Transverse colon (tissue), 4 donors: Measurements from ENCODE around the gene ATAD3C. TPM values are rescaled to one million over a fixed set of nuclear protein-coding genes. Genes with fewer than 3 reads are reported as not detected.

Experiments
- DNase-seq: peaks from one replicate; pipeline ENCODE4 v3.0.0-alpha.2; 2019
- H3K27ac ChIP-seq, 4 donors: fragments of 200-600 bp; sonication (generic); 2 replicates each; pipeline ENCODE4 v1.5.1; 2016 to 2018; ENCODE audit warnings: inconsistent platforms in 4 of 4
- H3K27me3 ChIP-seq: fragments of 200-600 bp; sonication (generic); 2 replicates; pipeline ENCODE4 v1.5.1; 2017; ENCODE audit warnings: inconsistent platforms
- H3K36me3 ChIP-seq, 4 donors: fragments of 200-600 bp; sonication (generic); 2 replicates each; pipeline ENCODE4 v1.5.1; 2017 to 2019; ENCODE audit warnings: inconsistent platforms in 4 of 4
- H3K4me1 ChIP-seq, 4 donors: fragments of 200-600 bp; sonication (generic); 2 replicates each; pipeline ENCODE4 v1.5.1; 2017 to 2020; ENCODE audit warnings: inconsistent platforms in 4 of 4
- H3K4me3 ChIP-seq, 4 donors: fragments of 200-600 bp; sonication (generic); 1 replicate in 1 of 4; 2 replicates in 3 of 4; pipeline versions ENCODE4 v1.5.1 to v1.6.1; 2017 to 2019; ENCODE audit warnings: inconsistent platforms in 4 of 4
- H3K9me3 ChIP-seq, 2 donors: fragments of 200-600 bp; sonication (generic); 2 replicates each; pipeline ENCODE4 v1.5.1; 2017 to 2019; ENCODE audit warnings: inconsistent platforms in 2 of 2
- CTCF ChIP-seq, 5 experiments: fragments of 200-600 bp in 3 of 5; fragments of 450-650 bp in 2 of 5; sonication (generic) in 3 of 5; IDR thresholded peaks; 1 replicate in 2 of 5; 2 replicates in 3 of 5; pipeline ENCODE4 v1.5.1; 2016 to 2017; ENCODE audit warnings: antibody characterized with exemption in 5 of 5, inconsistent platforms in 3 of 5, mild to moderate bottlenecking in 2 of 5, moderate library complexity in 1 of 5
- EP300 ChIP-seq: sonication (generic); formaldehyde crosslinking; IDR thresholded peaks from one replicate; pipeline ENCODE4 v1.6.1; 2017; ENCODE audit warnings: antibody characterized with exemption, low read depth
- POLR2A ChIP-seq: fragments of 450-650 bp; IDR thresholded peaks from one replicate; pipeline ENCODE4 v1.6.1; 2016; ENCODE audit warnings: antibody characterized with exemption, mild to moderate bottlenecking, moderate library complexity
- POLR2AphosphoS5 ChIP-seq, 3 donors: sonication (generic); formaldehyde crosslinking; IDR thresholded peaks; one replicate each; pipeline ENCODE4 v1.6.1; 2016; ENCODE audit warnings: antibody characterized with exemption in 3 of 3
- WGBS, 2 donors: methylation state at CpG; one replicate each; pipeline ENCODE4 v1.1.5; 2018; ENCODE audit warnings: low coverage in 1 of 2; 5-methylcytosine and 5-hydroxymethylcytosine counted together
- in situ Hi-C, 4 donors: fragments of 200-750 bp; cut with MboI; loops; one replicate each; pipeline versions ENCODE4 v1.15.0 to v1.15.1; 2017; ENCODE audit warnings: low sequenced_read_pairs in 3 of 4, low pct_ligation_motif_present in 1 of 4, low pct_unique_long_range_greater_than_20kb in 1 of 4
- intact Hi-C: fragments of 100-400 bp; cut with DNase I; formaldehyde crosslinking; loops from one replicate; pipeline ENCODE4 v1.15.1; 2023; ENCODE audit warnings: low total_unique reads
- total RNA-seq, 4 donors: library from RNA; depleted of rRNA; stranded (reverse); fragments of >200 nt; gene quantifications; one replicate each; pipeline ENCODE4 v1.1.0, GENCODE V29; 2016

The ATAD3C gene
- total RNA-seq, 4 donors from 2014 or later: 0.75 to 1.3 (median 1.00) TPM; not detected in 1

- H3K4me1 ChIP-seq: peaks cover 56 to 63% (median 59%) of the 10 kb centered on the region in 4 donors
- H3K4me3 ChIP-seq: peak overlapping the region in 1 of 4 donors; percentile 6
- peaks cover 23% of the 10 kb centered on the region for H3K27me3 ChIP-seq
- TF ChIP-seq CTCF (IDR thresholded peaks at IDR 0.05): peak in 4 of 5 experiments; percentile 8 to 45 (median 24)
- no peak for TF ChIP-seq POLR2A
- TF ChIP-seq EP300: no peak
- peak in 2 of 3 donors; percentile 4 to 24 for TF ChIP-seq POLR2AphosphoS5 (IDR thresholded peaks at IDR 0.05)
- intact Hi-C loops: no loop called here
- no peaks in the 10 kb centered on the region for H3K36me3 ChIP-seq
- H3K9me3 ChIP-seq: no peaks in the 10 kb centered on the region
- DNase-seq: no peak
- peak overlapping the region; percentile 88 to 96 (median 94) for H3K27ac ChIP-seq
- WGBS, 2 donors: 46% methylated on average over 20 of the region's 35 CpGs; no CpG with 5 or more reads in 1 of the 2 donors
- in situ Hi-C loops: no loop called here
These were observed 19.1 kb upstream of the ATAD3C start for GRCh38 chr1:1430114-1430982.

GRCh38 chr1:1430992-1431844 lies 18.3 kb upstream of the ATAD3C start:
- H3K4me3 ChIP-seq: no peak overlapping the region
- peaks cover 61 to 68% (median 64%) of the 10 kb centered on the region in 4 donors for H3K4me1 ChIP-seq
- DNase-seq: no peak
- in situ Hi-C loops (no loop called here), intact Hi-C loops (no loop called here)
- WGBS, 2 donors: 61% methylated on average over 17 of the region's 18 CpGs; no CpG with 5 or more reads in 1 of the 2 donors
- TF ChIP-seq EP300 (no peak), POLR2A (no peak), CTCF (IDR thresholded peaks at IDR 0.05) (no peak), POLR2AphosphoS5 (IDR thresholded peaks at IDR 0.05) (no peak)
- H3K27me3 ChIP-seq: peaks cover 15% of the 10 kb centered on the region
- peak overlapping the region; percentile 88 to 96 (median 94) for H3K27ac ChIP-seq
- H3K9me3 ChIP-seq: no peaks in the 10 kb centered on the region
- no peaks in the 10 kb centered on the region for H3K36me3 ChIP-seq

- DNase-seq: peak; percentile 74
- TF ChIP-seq POLR2AphosphoS5 (IDR thresholded peaks at IDR 0.05): peak in 2 of 3 donors; percentile 33 to 37
- no peak for TF ChIP-seq CTCF (IDR thresholded peaks at IDR 0.05)
- intact Hi-C loops (no loop called here), in situ Hi-C loops (no loop called here)
- peak overlapping the region; percentile 88 to 96 (median 94) for H3K27ac ChIP-seq
- no peak overlapping the region for H3K4me3 ChIP-seq
- no peaks in the 10 kb centered on the region for H3K9me3 ChIP-seq
- H3K4me1 ChIP-seq: peaks cover 64 to 74% (median 70%) of the 10 kb centered on the region in 4 donors
- peaks cover 9% of the 10 kb centered on the region for H3K27me3 ChIP-seq
- no peaks in the 10 kb centered on the region for H3K36me3 ChIP-seq
- WGBS, 2 donors: 32% methylated on average over 5 of the region's 5 CpGs; no CpG with 5 or more reads in 1 of the 2 donors
These were observed 17.6 kb upstream of the ATAD3C start for GRCh38 chr1:1431845-1432273.
